GM12878 (cell line): ENCODE data around the gene MCTS1. TPM values are rescaled to one million over a fixed set of nuclear protein-coding genes. Genes with fewer than 3 reads are reported as not detected.

Source experiments
- CTCF ChIP-seq, 3 experiments: IDR thresholded peaks in 2 of 3; conservative IDR thresholded peaks in 1 of 3; 2 replicates each; pipeline ENCODE4 v1.5.1; 2011; ENCODE audit warnings: low read depth in 3 of 3, low read length in 3 of 3, mild to moderate bottlenecking in 3 of 3, control low read depth in 2 of 3, moderate library complexity in 2 of 3, inconsistent platforms in 1 of 3, mixed read lengths in 1 of 3; ENCODE audit not compliant: control insufficient read depth in 2 of 3, insufficient read depth in 1 of 3; ENCODE audit errors: extremely low read depth in 1 of 3
- CUX1 ChIP-seq: IDR thresholded peaks from 2 replicates; pipeline ENCODE4 v1.6.1; 2012; ENCODE audit warnings: improper control_type of control experiment, low read depth, low read length; ENCODE audit not compliant: insufficient replicate concordance
- FOXK2 ChIP-seq: fragments of 450-650 bp; IDR thresholded peaks from 2 replicates; pipeline ENCODE4 v1.6.1; 2017; ENCODE audit warnings: mild to moderate bottlenecking, moderate library complexity
- FOXM1 ChIP-seq: IDR thresholded peaks from 2 replicates; pipeline ENCODE4 v1.6.1; 2012; ENCODE audit warnings: low read depth, mild to moderate bottlenecking, inconsistent platforms, low read length, moderate library complexity
- GATAD2B ChIP-seq: fragments of 450-650 bp; conservative IDR thresholded peaks from 2 replicates; pipeline ENCODE4 v1.6.1; 2017; ENCODE audit warnings: low read depth, mild to moderate bottlenecking, moderate library complexity
- HDAC6 ChIP-seq: fragments of 200-600 bp; sonication (generic); IDR thresholded peaks from one replicate; pipeline ENCODE4 v1.8.0; 2017; ENCODE audit warnings: antibody characterized with exemption; ENCODE audit not compliant: unreplicated experiment
- IKZF2 ChIP-seq, 2 experiments: fragments of 450-650 bp; IDR thresholded peaks; 2 replicates each; pipeline ENCODE4 v1.6.1; 2017; ENCODE audit warnings: mild to moderate bottlenecking in 2 of 2, moderate library complexity in 2 of 2
- IRF5 ChIP-seq: fragments of 450-650 bp; IDR thresholded peaks from 2 replicates; pipeline ENCODE4 v1.6.1; 2017; ENCODE audit warnings: borderline replicate concordance
- LARP7 ChIP-seq: fragments of 450-650 bp; IDR thresholded peaks from 2 replicates; pipeline ENCODE4 v1.6.1; 2017; ENCODE audit warnings: mild to moderate bottlenecking
- MYC ChIP-seq: IDR thresholded peaks from 2 replicates; pipeline ENCODE4 v1.6.1; 2011; ENCODE audit warnings: mild to moderate bottlenecking, low read length, moderate library complexity, inconsistent platforms; ENCODE audit not compliant: insufficient read depth, insufficient replicate concordance, insufficient read length, severe bottlenecking
- RB1 ChIP-seq: fragments of 450-650 bp; formaldehyde crosslinking; IDR thresholded peaks from 2 replicates; pipeline ENCODE4 v1.6.1; 2017; ENCODE audit warnings: mild to moderate bottlenecking, borderline replicate concordance
- SMARCA5 ChIP-seq: fragments of 450-650 bp; IDR thresholded peaks from 2 replicates; pipeline ENCODE4 v1.6.1; 2017; ENCODE audit warnings: mild to moderate bottlenecking
- TCF7 ChIP-seq: IDR thresholded peaks from 2 replicates; pipeline ENCODE4 v1.6.1; 2014; ENCODE audit warnings: antibody characterized with exemption, borderline replicate concordance
- ZBTB11 ChIP-seq: fragments of 450-650 bp; formaldehyde crosslinking; IDR thresholded peaks from 2 replicates; pipeline ENCODE4 v1.5.0; 2022; ENCODE audit warnings: mild to moderate bottlenecking, missing genetic modification characterization
- ZNF217 ChIP-seq: fragments of 450-650 bp; IDR thresholded peaks from 2 replicates; pipeline ENCODE4 v1.6.1; 2017; ENCODE audit warnings: antibody characterized with exemption, mild to moderate bottlenecking
- ZNF622 ChIP-seq: fragments of 450-650 bp; IDR thresholded peaks from 2 replicates; pipeline ENCODE4 v1.6.1; 2017; ENCODE audit warnings: mild to moderate bottlenecking, inconsistent platforms
- polyA plus RNA-seq, 11 experiments: library from polyadenylated mRNA; depleted of rRNA in 4 of 11; unstranded in 6 of 11; stranded (reverse) in 5 of 11; fragments of >200 nt; fragmentation: Nextera tagmentation in 4 of 11; fragmentation: Illumina TruSeq in 1 of 11; extraction: Ambion mirVana in 4 of 11; extraction: Trizol in 1 of 11; gene quantifications; 1 replicate in 1 of 11; 2 replicates in 10 of 11; pipeline versions ENCODE4 v1.2.1 to v1.2.3, GENCODE V29; 2011 to 2016; ENCODE audit warnings: inconsistent platforms in 2 of 11, missing spikeins in 2 of 11, low read depth in 1 of 11
- total RNA-seq, 4 experiments: library from RNA; depleted of rRNA in 3 of 4; stranded (reverse); fragments of >200 nt in 3 of 4; fragmentation: Illumina TruSeq in 1 of 4; extraction: Trizol in 1 of 4; gene quantifications; 2 replicates each; pipeline versions ENCODE4 v1.2.1 to v1.2.3, GENCODE V29; 2013 to 2021

The MCTS1 gene
- total and polyA plus RNA-seq, 10 of the 15 experiments (the other 5 are each of a cell fraction or from before 2014, with no cell fraction given): 59.5 to 238 (median 115) TPM

- TF ChIP-seq FOXM1: no peak
- 0 out of 2 replicates have a peak, but pooled peaks have one; percentile 20 for TF ChIP-seq SMARCA5
- TF ChIP-seq IKZF2 (IDR thresholded peaks at IDR 0.05): peak; percentile 84 to 86
- no peak for TF ChIP-seq LARP7
- TF ChIP-seq CTCF (IDR thresholded peaks at IDR 0.05 in 2 of 3, conservative IDR thresholded peaks at IDR 0.05 in 1 of 3; ENCODE audit: control insufficient read depth in 2 of 3, extremely low read depth in 1 of 3, insufficient read depth in 1 of 3, low read depth in 3 of 3, low read length in 3 of 3): no peak
- TF ChIP-seq RB1: no peak
- TF ChIP-seq TCF7: no peak
- TF ChIP-seq GATAD2B: no peak
- no peak for TF ChIP-seq CUX1
- TF ChIP-seq ZBTB11 (CRISPR knock-in tag): no peak
- TF ChIP-seq HDAC6: no peak
- TF ChIP-seq ZNF622: no peak
- TF ChIP-seq IRF5: no peak
- no peak for TF ChIP-seq MYC
- TF ChIP-seq FOXK2: no peak; the same call in 1 of the 2 replicates
- no peak for TF ChIP-seq ZNF217
Measured at GRCh38 chrX:120560842-120561633, 42.9 kb upstream of the MCTS1 start, which contains the start of gene CUL4B (continued).
